TTC549 (cell line): ENCODE measurements around the gene JARID2.

Source experiments
- FAIRE-seq: peaks from 2 replicates; lab custom pipeline; 2012; peaks lifted over from hg19 to GRCh38; lab: Jason Lieb, UNC

JARID2 gene

GRCh38 chr6:15421945-15422733 lies 176.3 kb downstream of the JARID2 start:
- no peak for FAIRE-seq

- FAIRE-seq: no peak
Measured at GRCh38 chr6:15423286-15423993, 177.6 kb downstream of the JARID2 start.

GRCh38 chr6:15425947-15426346 lies 180.1 kb downstream of the JARID2 start:
- FAIRE-seq: no peak

GRCh38 chr6:15426395-15426794 lies 180.5 kb downstream of the JARID2 start:
- FAIRE-seq: no peak

- no peak for FAIRE-seq
Measured at GRCh38 chr6:15426901-15427300, 181.0 kb downstream of the JARID2 start.

- no peak for FAIRE-seq
Measured at GRCh38 chr6:15427331-15428070, 181.6 kb downstream of the JARID2 start.

- no peak for FAIRE-seq
Measured at GRCh38 chr6:15429141-15430110, 183.6 kb downstream of the JARID2 start.

- no peak for FAIRE-seq
Measured at GRCh38 chr6:15430186-15430585, 184.3 kb downstream of the JARID2 start.

GRCh38 chr6:15430931-15431405 lies 185.1 kb downstream of the JARID2 start:
- no peak for FAIRE-seq

- no peak for FAIRE-seq
Measured at GRCh38 chr6:15431762-15432483, 186.1 kb downstream of the JARID2 start.

GRCh38 chr6:15433511-15433861 lies 187.6 kb downstream of the JARID2 start:
- no peak for FAIRE-seq

- no peak for FAIRE-seq
Measured at GRCh38 chr6:15434263-15434662, 188.4 kb downstream of the JARID2 start.

- FAIRE-seq: no peak
Measured at GRCh38 chr6:15434823-15435380, 189.0 kb downstream of the JARID2 start.

- FAIRE-seq: no peak
Measured at GRCh38 chr6:15435468-15435867, 189.6 kb downstream of the JARID2 start.

GRCh38 chr6:15436451-15436850 lies 190.6 kb downstream of the JARID2 start:
- no peak for FAIRE-seq

GRCh38 chr6:15437090-15437635 lies 191.3 kb downstream of the JARID2 start:
- FAIRE-seq: no peak

GRCh38 chr6:15439410-15440025 lies 193.6 kb downstream of the JARID2 start:
- no peak for FAIRE-seq

- FAIRE-seq: no peak
Measured at GRCh38 chr6:15440040-15440439, 194.2 kb downstream of the JARID2 start.

GRCh38 chr6:15441215-15441868 lies 195.5 kb downstream of the JARID2 start:
- no peak for FAIRE-seq
